NCI-H1436 (cell line): ENCODE data around the gene SCNM1.
"Not testable (repeated sequence)": the region's sequence is repeated elsewhere in the genome, so short reads cannot be mapped to it uniquely, and the experiment has no call there.

Source experiments
- DNase-seq: peaks from one replicate; lab custom pipeline; 2025; lab: John Stamatoyannopoulos, UW

Gene SCNM1

GRCh38 chr1:151193304-151193703, 27.4 kb downstream of the SCNM1 start:
- no peak for DNase-seq

GRCh38 chr1:151193856-151194255, 27.9 kb downstream of the SCNM1 start:
- DNase-seq: no peak

- DNase-seq: not testable (repeated sequence)
Observed at GRCh38 chr1:151194894-151195594, 29.1 kb downstream of the SCNM1 start.

- DNase-seq: peak; percentile 27
Observed at GRCh38 chr1:151196292-151196800, 30.4 kb downstream of the SCNM1 start.

- DNase-seq: no peak
Observed at GRCh38 chr1:151197863-151198253, 31.9 kb downstream of the SCNM1 start.

GRCh38 chr1:151198254-151199127, 32.5 kb downstream of the SCNM1 start, which contains the start of gene PIP5K1A:
TSS of gene PIP5K1A (plus strand) at chr1:151198552. CDS start at chr1:151198997, 445 bp downstream.
- DNase-seq: peak; percentile 96

- DNase-seq: no peak
Observed at GRCh38 chr1:151199873-151200581, 34.1 kb downstream of the SCNM1 start.

GRCh38 chr1:151205381-151205965, 39.5 kb downstream of the SCNM1 start:
- not testable (repeated sequence) for DNase-seq

- no peak for DNase-seq
Observed at GRCh38 chr1:151210830-151211229, 44.9 kb downstream of the SCNM1 start.

- DNase-seq: no peak
Observed at GRCh38 chr1:151211972-151212705, 46.2 kb downstream of the SCNM1 start.

- DNase-seq: no peak
Observed at GRCh38 chr1:151213560-151213959, 47.6 kb downstream of the SCNM1 start.
